Lung (tissue), 12 donors: ENCODE results near the gene PCBP3. TPM values are rescaled to one million over a fixed set of nuclear protein-coding genes. Genes with fewer than 3 reads are reported as not detected.
"Not testable (repeated sequence)": the region's sequence is repeated elsewhere in the genome, so short reads cannot be mapped to it uniquely, and the experiment has no call there.

ENCODE experiments used
- ATAC-seq: fragments of 200-7000 bp; cut with Tn5 transposase; one replicate; pipeline ENCODE4 v1.9.1; 2020; ENCODE audit warnings: moderate number of reproducible peaks; ENCODE audit not compliant: insufficient read depth, low FRiP score
- DNase-seq, 3 donors: peaks; one replicate each; pipeline ENCODE4 v3.0.0-alpha.2; 2013 to 2017
- H3K27ac ChIP-seq, 2 donors: one replicate each; pipeline ENCODE4 v1.5.1; 2013; ENCODE audit warnings: mild to moderate bottlenecking in 2 of 2, moderate library complexity in 2 of 2, control low read depth in 1 of 2, inconsistent platforms in 1 of 2, low read depth in 1 of 2, low read length in 1 of 2
- H3K27me3 ChIP-seq, 3 donors: one replicate each; pipeline ENCODE4 v1.5.1; 2013; ENCODE audit warnings: low read length in 2 of 3; ENCODE audit not compliant: control insufficient read depth in 3 of 3, insufficient read depth in 3 of 3
- H3K36me3 ChIP-seq, 4 donors: one replicate each; pipeline ENCODE4 v1.5.1; 2013; ENCODE audit warnings: low read length in 4 of 4, mild to moderate bottlenecking in 1 of 4, moderate library complexity in 1 of 4; ENCODE audit not compliant: control insufficient read depth in 4 of 4, insufficient read depth in 4 of 4
- H3K4me1 ChIP-seq, 5 donors: one replicate each; pipeline ENCODE4 v1.5.1; 2013; ENCODE audit warnings: low read length in 5 of 5, mild to moderate bottlenecking in 2 of 5, moderate library complexity in 1 of 5; ENCODE audit not compliant: control insufficient read depth in 5 of 5, insufficient read depth in 5 of 5
- H3K4me3 ChIP-seq: one replicate; pipeline ENCODE4 v1.5.1; 2013; ENCODE audit warnings: mild to moderate bottlenecking, control low read depth, moderate library complexity
- H3K9ac ChIP-seq, 2 donors: one replicate each; pipeline ENCODE4 v1.5.1; 2013; ENCODE audit warnings: low read length in 2 of 2, control low read depth in 1 of 2; ENCODE audit not compliant: insufficient read depth in 1 of 2
- H3K9me3 ChIP-seq, 4 donors: one replicate each; pipeline ENCODE4 v1.5.1; 2013; ENCODE audit warnings: low read length in 3 of 4, mild to moderate bottlenecking in 1 of 4, moderate library complexity in 1 of 4; ENCODE audit not compliant: control insufficient read depth in 4 of 4, insufficient read depth in 3 of 4
- WGBS, 2 donors: extraction: QIAGEN DNeasy Blood & Tissue Kit; methylation state at CpG; one replicate each; pipeline ENCODE4 v1.1.7; 2013; 5-methylcytosine and 5-hydroxymethylcytosine counted together
- polyA plus RNA-seq, 2 donors: library from polyadenylated mRNA; stranded (reverse); fragments of 200-250 nt; gene quantifications; one replicate each; pipeline ENCODE4 v1.2.1, GENCODE V29; 2013
- total RNA-seq, 2 donors: library from RNA; depleted of rRNA in 1 of 2; stranded (reverse); fragments of >200 nt in 1 of 2; gene quantifications; one replicate each; pipeline ENCODE4 v1.2.1, GENCODE V29; 2014 to 2021
- TF ChIP-seq, protein P1 (sequence below): IDR thresholded peaks from 2 replicates; pipeline ENCODE4 v1.5.1; 2012; ENCODE audit warnings: mild to moderate bottlenecking; ENCODE audit errors: control extremely low read depth, extremely low read depth
- donor health status: control.
- donor health status: control.
- donor health status: Bipolar disorder and iron deficiency.
- donor health status: healthy.
- donor health status: DM: yes; HTN: yes; CAD: no.

PCBP3 gene
- total and polyA plus RNA-seq, 4 donors = 1.6 to 8.2 (median 3.1) TPM

DNA sequence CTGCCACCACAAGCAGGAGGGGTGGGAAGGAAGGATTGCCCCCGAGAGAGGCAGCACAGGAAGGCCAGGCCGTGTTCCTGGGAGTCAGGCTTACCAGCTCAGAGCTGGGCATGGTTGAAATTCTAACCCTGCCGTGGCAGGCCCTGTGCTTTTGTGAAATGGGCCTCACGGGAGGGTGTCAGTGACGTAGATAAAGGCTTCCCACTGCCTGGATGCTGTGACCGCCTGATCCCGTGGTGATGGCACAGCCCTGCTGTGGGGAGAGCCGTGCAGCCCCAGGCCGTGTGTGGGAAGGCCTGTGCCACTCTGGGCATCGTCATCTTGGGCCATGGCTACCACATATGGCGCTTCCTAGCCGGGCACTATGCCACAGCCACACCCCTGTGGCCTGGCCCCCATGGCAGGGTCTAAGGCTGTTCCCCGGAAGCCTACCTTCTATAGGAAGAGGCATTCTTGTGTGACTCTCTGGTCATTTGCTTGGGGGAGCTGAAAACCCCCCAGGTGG is 161.3 kb downstream of the PCBP3 start:
- Histone ChIP-seq H3K27ac (no peak overlapping the region), H3K9me3 (no peaks in the 10 kb centered on the region), H3K27me3 (no peaks in the 10 kb centered on the region), H3K4me1 (no peaks in the 10 kb centered on the region), H3K36me3 (no peaks in the 10 kb centered on the region), H3K9ac (no peak overlapping the region), H3K4me3 (no peak overlapping the region)
- TF ChIP-seq, protein P1, sequence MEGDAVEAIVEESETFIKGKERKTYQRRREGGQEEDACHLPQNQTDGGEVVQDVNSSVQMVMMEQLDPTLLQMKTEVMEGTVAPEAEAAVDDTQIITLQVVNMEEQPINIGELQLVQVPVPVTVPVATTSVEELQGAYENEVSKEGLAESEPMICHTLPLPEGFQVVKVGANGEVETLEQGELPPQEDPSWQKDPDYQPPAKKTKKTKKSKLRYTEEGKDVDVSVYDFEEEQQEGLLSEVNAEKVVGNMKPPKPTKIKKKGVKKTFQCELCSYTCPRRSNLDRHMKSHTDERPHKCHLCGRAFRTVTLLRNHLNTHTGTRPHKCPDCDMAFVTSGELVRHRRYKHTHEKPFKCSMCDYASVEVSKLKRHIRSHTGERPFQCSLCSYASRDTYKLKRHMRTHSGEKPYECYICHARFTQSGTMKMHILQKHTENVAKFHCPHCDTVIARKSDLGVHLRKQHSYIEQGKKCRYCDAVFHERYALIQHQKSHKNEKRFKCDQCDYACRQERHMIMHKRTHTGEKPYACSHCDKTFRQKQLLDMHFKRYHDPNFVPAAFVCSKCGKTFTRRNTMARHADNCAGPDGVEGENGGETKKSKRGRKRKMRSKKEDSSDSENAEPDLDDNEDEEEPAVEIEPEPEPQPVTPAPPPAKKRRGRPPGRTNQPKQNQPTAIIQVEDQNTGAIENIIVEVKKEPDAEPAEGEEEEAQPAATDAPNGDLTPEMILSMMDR = no peak
- DNase-seq = no peak
- 77 to 89% methylated on average over 13 of the region's 13 CpGs for WGBS, 2 donors
- ATAC-seq = no peak

DNA sequence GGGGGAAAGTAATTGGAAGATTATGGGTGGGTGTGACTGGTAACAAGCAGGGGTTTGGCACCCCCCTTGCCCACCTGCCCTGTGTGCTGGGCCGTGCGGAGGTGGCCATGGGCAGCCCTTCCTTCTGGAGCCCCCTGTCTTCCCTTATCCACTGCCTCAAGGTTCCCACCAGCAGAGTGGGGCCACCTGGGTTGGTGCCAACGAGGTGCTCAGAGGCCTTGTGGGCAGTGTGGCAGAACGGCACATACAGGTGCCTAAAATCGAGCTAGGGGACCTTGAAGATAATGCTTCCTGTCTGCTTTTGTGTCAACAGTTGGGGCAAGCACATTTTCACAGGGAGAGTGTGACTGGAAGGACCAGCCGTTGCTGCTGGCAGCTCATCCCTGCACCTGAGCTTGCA is 161.8 kb downstream of the PCBP3 start:
- H3K4me1 ChIP-seq = no peaks in the 10 kb centered on the region
- 76 to 91% methylated on average over 6 of the region's 6 CpGs for WGBS, 2 donors
- DNase-seq = no peak
- no peaks in the 10 kb centered on the region for H3K27me3 ChIP-seq
- H3K27ac ChIP-seq = no peak overlapping the region
- ATAC-seq = no peak
- no peak overlapping the region for H3K9ac ChIP-seq
- TF ChIP-seq, protein P1 = no peak
- no peak overlapping the region for H3K4me3 ChIP-seq
- H3K9me3 ChIP-seq = no peaks in the 10 kb centered on the region
- H3K36me3 ChIP-seq = no peaks in the 10 kb centered on the region

DNA sequence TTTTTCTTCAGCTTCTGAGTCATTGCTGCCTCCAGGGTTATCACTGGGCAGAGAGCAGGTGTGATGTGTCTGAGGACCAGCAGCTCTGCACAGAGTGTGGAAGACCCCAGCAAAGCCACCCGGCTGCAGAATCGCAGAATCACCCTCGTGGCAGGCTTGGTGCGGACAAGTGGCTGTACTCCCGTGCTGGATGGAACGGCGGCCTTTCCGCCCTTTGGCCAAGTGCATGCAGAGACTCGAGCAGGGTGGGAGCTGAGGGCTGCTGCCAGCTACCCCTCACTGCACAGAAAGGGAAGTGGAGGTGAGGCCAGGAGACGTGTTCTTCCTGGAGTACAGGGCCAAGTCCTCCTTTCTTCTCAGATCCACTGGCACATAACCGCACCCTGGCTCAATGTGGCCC is 162.5 kb downstream of the PCBP3 start:
- DNase-seq (no peak), ATAC-seq (no peak)
- Histone ChIP-seq H3K4me1 (no peaks in the 10 kb centered on the region), H3K4me3 (no peak overlapping the region), H3K27me3 (no peaks in the 10 kb centered on the region), H3K9me3 (no peaks in the 10 kb centered on the region), H3K27ac (no peak overlapping the region), H3K36me3 (no peaks in the 10 kb centered on the region), H3K9ac (no peak overlapping the region)
- TF ChIP-seq, protein P1 = no peak
- WGBS, 2 donors = 83 to 90% methylated on average over 11 of the region's 11 CpGs

DNA sequence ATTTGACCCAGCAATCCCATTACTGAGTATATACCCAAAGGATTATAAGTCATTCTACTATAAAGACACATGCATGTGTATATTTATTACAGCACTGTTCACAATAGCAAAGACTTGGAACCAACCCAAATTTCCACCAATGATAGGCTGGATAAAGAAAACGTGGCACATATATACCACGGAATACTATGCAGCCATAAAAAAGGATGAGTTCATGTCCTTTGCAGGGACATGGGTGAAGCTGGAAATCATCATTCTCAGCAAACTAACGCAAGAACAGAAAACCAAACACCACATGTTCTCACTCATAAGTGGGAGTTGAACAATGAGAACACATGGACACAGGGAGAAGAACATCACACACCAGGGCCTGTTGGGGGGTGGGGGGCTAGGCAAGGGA is 165.1 kb downstream of the PCBP3 start:
- H3K4me1 ChIP-seq, H3K4me3 ChIP-seq, DNase-seq, H3K9me3 ChIP-seq, H3K27me3 ChIP-seq, ATAC-seq, H3K9ac ChIP-seq, H3K36me3 ChIP-seq, H3K27ac ChIP-seq: not testable (repeated sequence)
- 93 to 95% methylated on average over 3 of the region's 3 CpGs for WGBS, 2 donors
